Activated T-cell treated with anti-CD3 and anti-CD28 coated beads for 24 hours (primary cell): Measurements from ENCODE around the gene HERC2.

Source experiments
- DNase-seq: peaks from one replicate; pipeline ENCODE4 v3.0.0-alpha.2; 2020; ENCODE audit warnings: low read depth

HERC2 gene

DNA sequence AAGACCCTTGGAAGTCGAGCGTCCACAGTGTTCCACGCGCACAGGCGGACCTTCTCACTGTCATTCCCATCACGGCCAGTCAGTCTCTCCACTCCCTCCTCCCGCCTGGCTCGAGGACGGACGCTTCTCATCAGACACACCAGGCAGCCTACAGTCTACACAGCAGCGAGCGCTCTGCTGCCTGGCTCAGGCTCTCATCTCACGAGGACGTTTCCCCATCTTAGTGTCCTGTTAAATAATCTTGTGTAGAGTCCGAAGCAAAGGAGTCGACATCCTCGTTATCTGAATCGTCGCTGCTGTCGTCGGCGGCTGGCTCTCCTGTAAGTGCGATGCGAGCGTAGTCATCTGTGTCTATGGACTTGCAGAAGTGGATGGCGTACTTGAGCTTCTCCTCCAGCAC lies 210.4 kb downstream of the HERC2 start:
- no peak for DNase-seq

DNA sequence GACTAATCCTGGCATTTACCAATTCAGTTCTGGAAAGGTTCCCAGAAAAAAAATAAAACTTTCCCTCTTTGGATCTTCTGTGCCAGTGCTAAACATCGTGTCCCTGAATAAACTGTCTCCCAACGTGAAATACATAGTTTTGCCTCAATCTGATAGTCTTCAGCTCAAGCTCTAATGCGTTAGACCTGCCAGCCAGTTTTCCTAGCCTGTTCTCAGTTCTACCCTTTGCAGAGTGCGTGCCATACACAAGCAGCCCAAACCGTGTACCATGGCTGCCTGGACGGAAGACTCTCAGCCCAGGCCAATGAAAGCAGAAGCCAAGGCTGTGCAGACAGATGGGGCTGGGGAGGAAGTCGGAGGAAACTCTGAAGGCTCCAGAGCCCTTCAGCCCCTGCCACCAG lies 211.5 kb downstream of the HERC2 start:
- no peak for DNase-seq

DNA sequence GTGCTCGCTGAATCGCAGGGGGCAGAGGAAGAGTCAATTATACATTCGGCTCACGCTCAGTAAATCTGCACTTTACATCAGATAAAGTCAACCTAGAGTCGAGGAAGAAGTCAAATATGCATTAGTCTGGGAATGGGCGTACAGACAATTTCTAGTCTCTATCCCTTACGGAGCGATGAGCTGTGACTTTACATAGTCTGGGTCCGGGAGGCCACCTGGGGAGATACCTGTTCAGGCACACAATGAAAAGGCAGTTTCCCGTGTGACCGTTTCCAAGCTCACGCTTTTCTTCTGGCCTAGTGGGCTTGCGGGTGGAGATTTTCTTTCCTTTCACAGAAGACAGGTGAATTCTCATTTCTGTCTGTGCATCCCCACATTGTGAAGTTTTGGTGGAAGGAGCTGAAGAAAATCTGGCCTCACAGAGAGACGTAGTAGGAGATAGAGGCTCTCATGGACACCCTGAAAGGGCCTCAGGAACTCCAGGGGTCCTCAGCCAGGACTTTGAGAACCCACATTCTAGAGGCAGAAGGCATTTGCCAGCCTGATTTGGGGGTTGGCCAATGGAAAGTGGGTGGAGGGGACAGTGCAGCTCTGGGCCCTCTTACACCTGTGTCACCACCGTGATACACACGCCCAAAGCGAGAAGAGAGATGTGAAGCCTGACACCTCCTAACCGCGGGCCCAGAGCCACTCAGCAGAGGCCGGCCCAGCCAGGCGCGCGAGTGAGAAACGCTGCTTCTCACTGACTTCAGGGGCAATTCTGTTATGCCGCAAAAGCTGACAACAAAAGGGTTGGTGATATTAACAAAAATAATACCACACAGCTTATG lies 212.1 kb downstream of the HERC2 start:
- DNase-seq: no peak

DNA sequence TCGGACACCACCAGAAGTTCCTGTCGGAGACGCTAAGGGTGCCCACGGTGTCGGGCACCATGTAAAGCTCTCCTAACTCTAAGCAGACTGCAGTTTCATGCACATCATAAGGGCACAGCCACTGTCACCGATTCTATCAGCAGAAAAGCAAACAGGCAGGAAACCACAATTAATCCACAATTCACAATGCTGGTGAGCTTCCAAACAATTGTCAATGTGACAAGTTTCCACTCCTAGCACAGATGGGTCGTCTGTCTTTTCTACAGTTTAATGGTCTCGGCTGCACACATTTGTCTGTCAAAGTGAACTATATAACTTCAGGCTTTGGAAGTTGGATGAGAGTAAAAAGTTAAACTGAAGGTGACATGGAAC lies 214.1 kb downstream of the HERC2 start:
- DNase-seq: no peak

DNA sequence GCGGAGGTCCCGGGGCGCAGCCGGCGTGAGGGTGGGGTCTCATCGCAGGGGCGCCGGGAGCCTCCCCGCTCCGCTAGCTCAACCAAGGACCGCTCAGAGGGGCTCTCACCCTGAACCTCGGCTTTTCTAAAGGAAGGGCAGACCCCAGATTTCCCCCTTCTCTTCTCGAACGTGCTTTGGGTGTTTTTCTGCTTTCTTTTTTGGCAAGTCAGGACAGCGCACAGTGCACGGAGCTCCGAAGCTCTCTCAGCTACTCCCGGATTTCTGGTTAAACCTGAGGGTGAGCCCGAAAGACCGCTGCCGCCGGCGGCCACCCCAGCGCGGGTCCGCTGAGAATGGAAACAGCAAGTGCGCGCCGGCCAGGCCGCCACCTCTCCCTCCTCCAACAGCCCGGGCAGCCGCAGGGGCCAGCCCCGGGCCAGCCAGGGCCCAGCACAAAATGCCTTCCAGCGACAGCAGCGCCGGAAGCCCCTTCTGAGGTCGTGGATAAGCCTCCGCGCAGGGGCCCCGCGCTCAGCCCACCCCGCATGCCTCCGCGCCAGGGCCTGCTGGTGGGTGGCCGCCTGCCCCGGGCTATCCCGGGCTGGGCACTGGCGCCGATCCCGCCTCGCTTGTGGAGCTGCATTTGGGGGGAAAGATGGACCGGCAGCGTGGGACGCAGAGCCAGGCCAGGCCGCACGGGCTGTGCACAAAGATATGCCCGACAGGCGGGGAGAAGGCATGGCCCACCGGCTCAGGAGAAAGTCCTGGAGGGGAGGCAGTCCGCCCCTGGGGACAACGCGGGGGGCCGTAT lies 214.7 kb downstream of the HERC2 start:
- no peak for DNase-seq

DNA sequence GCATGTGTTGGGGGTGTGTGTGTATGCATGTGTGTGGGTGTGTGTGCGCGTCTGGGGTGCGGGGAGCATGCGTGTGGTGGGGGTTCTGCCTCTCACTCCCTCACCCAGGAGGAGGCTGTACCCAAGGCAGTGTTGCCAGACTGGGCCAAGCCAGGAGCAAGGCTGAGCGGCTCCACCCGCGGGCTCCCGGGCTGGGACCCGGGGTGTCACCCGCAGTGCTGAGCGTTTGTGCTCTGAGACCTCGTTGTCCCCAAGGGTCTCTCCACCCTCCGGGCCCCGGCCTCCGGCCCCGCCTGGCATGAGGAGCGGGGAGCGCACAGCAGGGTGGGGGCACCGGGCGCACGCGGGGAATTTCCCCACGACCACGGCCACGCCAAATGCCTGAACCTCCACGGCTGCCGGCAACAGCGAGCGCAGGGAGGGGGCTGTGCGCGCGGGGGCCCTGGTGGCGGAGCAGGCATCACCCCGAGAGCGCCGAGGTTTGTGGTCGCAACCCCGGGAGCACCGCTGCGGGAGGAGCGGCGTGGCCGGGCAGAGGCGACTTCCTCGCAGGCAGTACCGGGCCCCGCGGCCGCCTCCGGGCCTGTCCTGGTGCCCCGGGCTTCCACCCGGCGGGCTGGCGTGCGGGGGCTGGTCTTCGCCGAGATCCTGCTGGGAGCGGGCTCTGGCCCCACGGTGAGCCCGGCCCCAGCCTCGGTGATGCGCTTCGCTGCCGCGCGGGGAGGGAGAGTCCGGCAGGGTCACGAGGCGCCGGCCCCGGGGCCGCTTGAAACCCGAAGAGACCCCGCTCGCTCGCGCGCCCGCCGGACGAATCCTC lies 215.5 kb downstream of the HERC2 start:
- no peak for DNase-seq

DNA sequence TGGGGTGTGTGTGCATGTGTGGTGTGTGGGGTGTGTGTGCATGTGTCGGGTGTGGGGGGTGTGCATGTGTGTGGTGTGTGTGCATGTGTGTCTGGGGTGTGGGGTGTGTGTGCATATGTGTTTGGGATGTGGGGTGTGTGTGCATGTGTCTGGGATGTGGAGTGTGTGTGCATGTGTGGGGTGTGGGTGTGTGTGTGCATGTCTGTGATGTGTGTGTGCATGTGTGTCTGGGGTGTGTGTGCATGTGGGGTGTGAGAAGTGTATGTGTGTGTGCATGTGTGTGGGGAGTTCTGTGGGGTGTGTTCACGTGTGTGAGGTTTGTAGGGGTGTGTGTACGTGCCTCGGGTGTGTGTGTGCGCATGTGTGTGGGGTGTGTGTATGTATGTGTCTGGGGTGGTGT lies 216.2 kb downstream of the HERC2 start:
- no peak for DNase-seq

DNA sequence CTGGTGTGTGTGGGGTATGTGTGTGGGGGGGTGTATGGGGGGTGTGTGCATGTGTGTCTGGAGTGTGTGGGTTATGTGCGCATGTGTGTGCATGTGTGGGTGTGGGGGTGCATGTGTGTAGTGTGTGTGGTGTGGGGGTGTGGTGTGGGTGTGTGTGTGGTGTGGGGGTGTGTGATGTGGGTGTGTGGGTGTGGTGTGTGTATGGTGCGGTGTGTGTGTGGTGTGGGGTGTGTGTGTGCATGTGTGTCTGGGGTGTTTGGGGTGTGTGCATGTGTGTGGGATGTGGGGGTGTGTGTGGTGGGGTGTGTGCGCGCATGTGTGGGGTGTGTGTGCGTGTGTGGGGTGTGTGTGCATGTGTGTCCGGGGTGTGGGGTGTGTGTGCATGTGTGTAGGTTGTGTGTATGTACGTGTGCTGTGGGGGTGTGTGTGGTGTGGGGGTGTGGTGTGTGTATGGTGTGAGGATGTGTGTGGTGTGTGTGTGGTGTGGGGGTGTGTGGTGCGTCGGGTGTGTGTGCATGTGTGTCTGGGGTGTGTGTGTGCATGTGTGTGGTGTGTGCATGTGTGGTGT lies 216.7 kb downstream of the HERC2 start:
- DNase-seq: no peak

DNA sequence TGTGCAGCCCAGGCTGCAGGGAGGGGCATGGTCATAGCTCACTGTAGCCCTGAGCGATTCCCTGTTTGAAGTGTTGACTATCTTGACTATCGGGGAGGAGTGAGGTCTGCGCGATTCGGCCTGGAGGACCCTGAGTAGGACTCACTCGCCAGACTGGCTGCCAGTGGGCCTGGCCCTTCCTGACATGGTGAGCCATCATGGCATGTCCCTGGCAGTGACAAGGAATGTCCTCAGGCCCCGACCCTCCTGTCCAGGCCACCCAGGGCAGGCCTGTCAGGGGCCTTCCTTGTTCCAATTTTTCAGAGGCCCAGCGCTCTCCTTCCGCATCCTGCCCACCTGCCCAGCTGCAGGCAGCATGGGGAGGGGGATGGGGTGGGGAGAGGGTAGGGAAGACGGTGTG lies 217.7 kb downstream of the HERC2 start:
- DNase-seq: no peak

DNA sequence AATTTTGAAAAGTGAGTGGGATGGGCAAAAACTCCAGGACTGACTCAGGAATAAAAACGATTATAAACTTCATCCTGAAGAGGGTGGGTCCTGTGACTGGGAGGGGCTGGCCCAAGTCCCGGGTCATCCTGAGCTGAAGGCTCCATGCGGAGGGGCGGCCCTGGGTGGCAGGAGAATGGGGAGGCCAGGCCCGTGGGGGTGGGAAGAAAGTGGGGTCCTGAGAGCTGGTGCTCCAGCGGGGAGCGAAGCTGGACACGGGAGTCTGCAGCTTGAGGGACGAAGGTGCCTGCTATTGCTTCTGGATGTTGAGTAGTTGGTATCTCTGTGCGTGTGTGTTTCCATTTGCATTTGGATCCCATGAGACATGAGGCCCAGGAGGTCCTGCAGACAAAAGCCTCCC lies 218.1 kb downstream of the HERC2 start:
- DNase-seq: no peak

DNA sequence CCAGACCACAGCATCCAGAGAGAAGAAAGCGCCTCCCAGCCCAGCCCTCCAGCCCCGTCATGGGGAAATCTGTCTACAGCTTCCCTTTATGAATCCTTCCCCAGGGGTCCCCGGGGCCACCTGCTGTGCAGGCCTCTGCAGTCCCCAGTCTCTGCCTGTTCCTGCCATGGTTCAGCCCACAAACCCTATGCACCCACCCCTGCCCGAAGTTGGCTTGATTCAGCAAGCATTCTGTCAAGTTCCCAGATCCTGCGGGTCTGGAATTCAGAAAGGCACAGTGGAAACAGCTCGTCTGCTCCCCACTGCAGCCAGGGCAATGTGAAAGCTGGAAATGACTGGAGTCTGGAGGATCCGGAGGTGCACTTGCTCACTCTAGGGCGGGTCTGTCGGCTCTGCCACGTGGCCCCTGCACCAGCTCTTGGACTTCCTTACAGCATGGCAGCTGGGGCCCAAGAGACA lies 220.0 kb downstream of the HERC2 start:
- DNase-seq: no peak

DNA sequence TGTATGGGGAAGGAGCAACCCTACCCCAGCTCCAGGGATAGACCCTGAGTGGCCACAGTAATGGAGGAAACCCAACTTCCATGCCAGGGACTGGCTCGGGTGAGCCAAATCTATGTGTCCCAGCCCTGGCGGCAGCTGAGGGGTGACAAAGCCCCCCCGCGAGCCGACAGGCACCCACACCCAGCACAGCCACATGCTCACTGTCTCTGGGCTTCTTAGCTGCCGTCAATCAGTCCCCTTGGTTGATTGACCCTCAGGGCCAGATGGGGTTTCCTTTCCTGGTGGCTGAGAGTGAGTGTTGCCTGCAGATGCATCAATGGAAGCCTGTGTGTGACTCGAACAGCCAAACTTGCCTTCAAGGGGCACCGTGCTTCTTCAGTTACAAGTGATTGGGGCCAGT lies 220.8 kb downstream of the HERC2 start:
- DNase-seq: no peak

DNA sequence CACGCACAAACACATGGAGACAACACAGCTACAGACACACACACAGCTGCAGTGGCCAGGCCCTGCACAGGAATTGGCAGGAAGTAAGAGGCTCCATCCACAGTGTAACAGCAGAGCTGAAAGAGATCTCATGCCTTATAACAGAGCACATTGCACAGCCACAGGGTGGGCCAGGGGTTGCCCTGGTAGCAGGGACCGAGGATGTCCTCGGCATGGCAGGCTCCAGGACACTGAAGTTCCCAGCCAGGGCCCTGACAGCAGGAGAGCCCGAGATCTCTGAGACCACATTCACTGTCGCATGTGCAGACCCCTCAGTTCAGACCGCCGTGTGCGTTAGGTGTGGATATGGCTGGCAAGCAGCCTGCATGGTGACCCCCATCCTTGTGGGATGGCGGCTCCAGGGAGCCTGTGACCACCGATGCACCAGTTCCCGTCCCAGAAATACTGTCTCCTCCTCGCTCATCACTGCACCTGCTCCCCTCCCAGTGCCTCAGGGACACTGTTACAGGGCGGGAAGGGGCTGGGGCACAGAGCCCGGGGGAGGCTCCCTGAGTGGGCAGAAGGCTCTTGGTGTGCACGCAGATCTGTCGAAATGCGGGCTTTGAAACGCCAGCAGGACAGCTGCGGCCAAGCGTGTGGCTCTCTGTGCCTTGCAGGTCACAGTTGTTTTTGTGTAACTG lies 221.3 kb downstream of the HERC2 start:
- no peak for DNase-seq

DNA sequence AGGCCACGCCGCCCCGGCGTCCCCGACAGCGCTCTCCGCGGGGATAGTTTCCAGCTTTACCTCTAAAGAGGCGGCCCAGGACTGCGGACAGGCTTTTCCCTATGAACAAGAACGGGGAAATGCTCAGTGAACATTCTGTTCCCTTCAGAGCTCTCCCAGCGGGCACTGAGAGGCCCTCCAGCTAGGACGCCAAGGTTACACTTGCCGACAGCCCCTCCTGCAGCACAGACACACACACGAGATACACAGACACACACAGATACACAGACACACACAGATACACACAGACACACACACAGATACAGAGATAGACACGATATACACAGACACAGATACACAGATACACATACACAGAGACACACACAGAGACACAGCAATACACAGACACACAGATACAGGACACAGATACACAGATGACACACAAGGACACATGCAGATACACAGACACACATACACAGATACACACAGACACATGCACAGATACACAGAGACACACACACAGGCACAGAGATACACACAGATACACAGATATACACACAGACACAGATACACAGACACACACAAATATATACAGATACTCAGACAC lies 222.3 kb downstream of the HERC2 start:
- no peak for DNase-seq

DNA sequence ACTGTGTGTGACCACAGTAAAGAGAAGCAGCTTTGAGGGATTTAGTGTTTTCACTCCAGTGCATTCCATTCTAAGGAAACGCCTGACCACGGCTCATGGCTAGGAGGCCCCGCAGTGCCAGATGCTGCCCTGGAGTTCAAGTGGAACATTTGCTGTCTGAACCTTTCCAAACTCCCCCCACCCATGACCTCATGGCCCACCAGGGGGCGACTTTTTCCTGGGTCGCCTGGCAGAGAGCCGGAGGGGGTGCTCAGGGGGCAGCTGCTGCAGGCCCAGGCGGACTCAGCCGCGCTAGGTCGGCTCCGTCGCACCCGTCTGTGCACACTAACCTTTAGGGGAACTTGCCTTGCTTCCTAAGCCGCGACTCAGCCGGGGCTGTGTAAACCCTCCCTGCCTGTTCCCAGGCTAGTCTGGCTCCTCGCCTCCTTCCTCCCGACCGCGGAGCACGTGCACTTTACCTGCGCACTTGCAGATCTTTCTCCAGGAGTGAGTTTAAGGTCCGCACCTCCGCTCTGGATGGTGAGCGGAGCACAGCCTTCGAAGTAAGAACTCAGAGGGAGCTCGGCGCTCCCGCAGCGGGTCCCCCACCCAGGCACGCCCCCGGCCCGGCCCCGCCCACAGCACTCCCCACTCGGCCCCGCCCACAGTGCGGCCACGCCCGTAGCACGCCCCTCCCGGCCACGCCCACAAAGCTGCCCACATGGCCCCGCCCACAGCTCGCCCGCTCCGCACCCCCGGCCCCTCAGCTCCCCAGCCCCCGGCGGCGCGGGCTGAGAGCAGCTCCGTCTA lies 223.0 kb downstream of the HERC2 start, which contains the start of gene OCA2:
Gene OCA2 (minus strand): TSS at position 550 of the 789 bp plus-strand sequence. CDS start 17,441 bp downstream, outside the sequence.
- DNase-seq: peak; percentile 57

DNA sequence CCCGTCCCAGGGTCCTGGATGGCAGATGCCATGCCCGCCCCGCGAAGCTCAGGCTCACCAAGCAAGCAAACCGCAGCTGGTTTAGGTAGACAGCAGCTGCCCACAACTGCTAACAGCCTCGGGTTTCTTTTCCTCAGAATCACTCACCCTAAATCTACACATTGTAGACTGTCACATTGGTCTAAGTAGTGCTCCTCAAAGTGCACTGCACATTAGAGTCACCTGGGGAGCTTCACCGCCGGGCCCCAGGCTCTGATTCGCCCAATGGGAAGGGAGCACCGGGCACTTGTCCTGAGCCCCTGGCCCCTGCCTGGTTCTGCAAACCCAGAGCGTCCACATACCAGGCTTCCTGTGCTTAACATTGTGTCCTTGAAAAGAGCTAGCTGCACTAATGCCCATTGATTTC lies 223.6 kb downstream of the HERC2 start:
- DNase-seq: no peak

DNA sequence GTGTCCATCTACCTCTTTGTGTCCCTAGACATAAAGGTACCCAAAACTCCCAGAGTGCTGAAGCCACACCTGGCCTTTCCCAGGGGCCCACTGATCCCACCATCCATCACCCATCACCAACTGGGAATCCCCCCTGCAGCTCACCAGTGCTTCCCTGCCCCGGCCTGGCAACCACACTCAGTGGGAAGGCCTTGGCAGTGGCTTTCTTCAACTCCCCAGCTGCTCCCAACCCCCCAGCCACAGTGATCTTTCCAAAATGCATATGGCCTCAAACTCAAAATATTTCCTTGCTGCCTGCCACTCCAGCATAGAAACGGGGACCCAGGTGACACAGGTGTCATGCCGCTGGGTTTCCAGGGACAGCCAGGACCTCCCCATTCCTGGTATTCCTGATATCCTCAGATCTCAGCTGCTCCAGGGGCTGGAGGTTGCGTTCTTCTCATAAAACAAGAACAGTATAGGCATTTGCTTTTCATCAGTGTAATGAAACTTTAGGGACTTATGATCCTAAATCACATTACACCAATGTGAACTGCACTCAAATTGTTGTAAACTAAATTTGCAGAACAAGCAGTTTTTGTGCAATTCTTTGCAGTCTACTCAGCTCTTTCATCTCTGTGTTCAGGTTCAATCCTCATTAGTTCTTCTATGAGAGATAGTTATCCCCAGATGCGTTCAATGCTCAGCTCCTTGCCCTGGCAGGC lies 224.2 kb downstream of the HERC2 start:
- DNase-seq: no peak

DNA sequence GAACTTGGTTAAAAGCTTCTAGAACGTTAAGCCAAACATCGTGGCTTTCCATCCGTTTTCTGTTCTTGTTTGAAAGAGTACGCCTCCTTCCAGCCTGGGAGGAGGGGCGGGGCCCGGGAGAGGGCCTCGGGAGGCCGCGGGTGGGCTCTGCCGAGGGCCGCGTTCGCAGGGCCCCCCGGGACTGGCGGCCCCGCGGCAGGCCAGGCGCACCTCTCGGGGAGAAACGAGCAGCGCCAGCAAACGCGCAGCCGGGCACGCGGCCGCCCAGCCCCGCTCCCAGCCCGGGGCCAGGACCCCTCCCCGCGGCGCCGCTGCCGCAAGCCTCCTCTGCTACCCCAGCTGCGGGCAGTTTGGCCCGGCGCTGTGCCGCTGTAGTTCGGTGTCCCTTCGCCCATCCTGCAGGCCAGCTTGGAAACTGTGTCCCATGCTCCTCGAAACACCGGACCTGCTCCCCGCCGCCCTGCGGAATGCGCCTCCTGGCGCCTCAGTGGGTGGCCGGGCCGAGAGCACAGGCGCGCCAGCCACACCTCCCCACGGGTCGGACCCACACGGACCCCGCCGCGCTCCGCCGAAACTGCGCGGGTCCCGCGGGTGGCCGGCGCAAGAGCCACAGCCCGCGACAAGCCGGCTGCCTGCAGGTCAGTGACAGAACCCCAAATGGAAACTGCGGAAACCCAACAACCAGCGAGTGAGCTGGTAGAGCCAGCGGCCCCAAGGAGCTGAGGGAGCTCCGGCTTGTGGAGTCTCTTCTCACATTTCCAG lies 225.1 kb downstream of the HERC2 start:
- DNase-seq: no peak

DNA sequence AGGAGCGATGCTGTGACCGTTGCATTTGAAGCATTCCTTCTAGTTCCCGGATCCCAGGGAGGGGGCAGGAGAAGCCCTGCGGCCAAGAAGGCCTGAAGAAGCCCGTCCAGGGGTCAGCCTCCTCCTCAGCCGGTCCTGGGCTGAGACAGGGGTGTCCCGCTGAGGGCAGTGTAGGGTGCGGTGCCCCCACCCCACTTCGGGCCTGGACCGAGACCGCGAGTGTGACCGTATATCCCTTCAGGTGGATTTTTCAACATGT lies 225.6 kb downstream of the HERC2 start:
- DNase-seq: no peak
